ENCODE measurements around the gene ZFYVE21. TPM values are rescaled to one million over a fixed set of nuclear protein-coding genes. Genes with fewer than 3 reads are reported as not detected.

The ZFYVE21 gene
- total RNA-seq, 1 donor: 47.0 TPM

DNA sequence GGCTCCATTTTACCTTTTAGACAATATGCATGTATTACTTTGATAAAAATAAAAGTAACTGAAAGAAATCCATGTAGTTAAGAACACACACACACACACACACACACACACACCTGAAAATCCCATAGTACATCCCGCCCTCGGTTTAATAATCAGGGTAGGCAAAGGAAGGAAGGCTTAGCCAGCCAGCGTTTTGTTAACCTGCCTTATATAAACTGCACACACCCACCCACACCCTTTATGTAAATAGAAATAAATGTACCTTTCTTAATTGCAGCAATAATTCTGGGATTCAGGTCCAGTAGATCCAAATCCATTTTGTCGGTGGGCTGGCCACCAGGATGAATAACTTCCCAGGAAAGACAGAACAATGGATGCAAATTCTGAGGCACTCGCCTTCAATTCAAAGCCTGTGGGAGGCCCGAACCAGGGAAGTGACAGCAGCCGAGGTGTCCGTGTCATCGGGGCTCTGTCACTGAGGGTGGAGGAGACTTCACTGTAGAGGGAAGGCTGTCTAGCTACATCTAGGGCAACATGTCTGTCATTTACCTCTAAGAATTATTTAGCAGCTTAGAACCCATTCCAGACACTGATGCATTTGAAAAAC lies 4.7 kb upstream of the ZFYVE21 start:
- no peak overlapping the region for H3K4me3 ChIP-seq (ENCODE audit: low read depth, low read length)
- no peak for DNase-seq (ENCODE audit: low read depth)
- TF ChIP-seq, protein P1, sequence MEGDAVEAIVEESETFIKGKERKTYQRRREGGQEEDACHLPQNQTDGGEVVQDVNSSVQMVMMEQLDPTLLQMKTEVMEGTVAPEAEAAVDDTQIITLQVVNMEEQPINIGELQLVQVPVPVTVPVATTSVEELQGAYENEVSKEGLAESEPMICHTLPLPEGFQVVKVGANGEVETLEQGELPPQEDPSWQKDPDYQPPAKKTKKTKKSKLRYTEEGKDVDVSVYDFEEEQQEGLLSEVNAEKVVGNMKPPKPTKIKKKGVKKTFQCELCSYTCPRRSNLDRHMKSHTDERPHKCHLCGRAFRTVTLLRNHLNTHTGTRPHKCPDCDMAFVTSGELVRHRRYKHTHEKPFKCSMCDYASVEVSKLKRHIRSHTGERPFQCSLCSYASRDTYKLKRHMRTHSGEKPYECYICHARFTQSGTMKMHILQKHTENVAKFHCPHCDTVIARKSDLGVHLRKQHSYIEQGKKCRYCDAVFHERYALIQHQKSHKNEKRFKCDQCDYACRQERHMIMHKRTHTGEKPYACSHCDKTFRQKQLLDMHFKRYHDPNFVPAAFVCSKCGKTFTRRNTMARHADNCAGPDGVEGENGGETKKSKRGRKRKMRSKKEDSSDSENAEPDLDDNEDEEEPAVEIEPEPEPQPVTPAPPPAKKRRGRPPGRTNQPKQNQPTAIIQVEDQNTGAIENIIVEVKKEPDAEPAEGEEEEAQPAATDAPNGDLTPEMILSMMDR (IDR thresholded peaks at IDR 0.05; ENCODE audit: insufficient read depth, low read length): no peak

DNA sequence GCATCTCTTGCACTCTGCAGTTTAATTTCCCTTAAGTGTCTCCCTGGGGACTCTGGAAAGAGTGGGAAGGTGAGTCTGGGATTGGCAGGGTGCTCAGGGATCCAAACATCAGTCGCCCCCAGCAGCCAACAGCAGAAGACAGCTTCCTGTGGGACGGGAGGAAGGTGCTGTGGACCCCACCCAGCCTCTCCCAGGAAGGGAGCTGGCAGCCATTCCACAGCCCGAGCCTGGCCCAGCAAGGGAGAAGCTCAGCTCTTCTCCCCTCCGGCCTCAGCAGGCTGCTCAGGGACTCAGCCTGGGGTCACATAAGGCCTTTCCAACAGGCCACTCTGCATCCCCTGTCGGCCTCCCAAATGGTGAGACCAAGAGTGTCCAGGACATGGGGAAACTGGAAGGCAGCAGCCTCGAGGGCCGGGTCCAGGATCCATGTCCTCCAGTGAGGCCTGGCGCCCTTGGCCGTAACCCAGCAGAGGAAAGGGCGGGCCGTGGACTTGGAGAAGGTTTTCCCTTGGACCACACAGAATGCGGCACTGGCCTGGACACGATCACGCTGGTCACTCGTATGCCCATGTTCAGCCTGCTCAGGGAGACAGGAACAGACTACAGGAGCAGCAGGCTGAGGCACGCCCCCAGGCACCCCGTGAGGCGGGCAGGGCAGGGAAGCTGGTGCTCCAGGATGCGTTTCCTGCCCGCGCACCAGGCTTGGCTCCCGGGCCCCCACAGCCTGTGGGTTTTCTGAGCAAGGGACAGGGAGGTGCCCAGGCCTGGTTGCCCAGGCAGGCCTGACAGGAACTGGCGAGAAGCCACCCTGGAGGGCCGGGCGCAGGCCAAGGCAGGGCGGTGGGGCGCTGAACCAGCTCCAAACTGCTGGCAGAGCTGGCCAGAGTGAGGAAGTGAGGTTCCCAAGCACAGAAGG lies 3.8 kb upstream of the ZFYVE21 start:
- peak; percentile 43 for DNase-seq (ENCODE audit: low read depth)
- no peak overlapping the region for H3K4me3 ChIP-seq (ENCODE audit: low read depth, low read length)
- TF ChIP-seq, protein P1 (IDR thresholded peaks at IDR 0.05; ENCODE audit: insufficient read depth, low read length): no peak

DNA sequence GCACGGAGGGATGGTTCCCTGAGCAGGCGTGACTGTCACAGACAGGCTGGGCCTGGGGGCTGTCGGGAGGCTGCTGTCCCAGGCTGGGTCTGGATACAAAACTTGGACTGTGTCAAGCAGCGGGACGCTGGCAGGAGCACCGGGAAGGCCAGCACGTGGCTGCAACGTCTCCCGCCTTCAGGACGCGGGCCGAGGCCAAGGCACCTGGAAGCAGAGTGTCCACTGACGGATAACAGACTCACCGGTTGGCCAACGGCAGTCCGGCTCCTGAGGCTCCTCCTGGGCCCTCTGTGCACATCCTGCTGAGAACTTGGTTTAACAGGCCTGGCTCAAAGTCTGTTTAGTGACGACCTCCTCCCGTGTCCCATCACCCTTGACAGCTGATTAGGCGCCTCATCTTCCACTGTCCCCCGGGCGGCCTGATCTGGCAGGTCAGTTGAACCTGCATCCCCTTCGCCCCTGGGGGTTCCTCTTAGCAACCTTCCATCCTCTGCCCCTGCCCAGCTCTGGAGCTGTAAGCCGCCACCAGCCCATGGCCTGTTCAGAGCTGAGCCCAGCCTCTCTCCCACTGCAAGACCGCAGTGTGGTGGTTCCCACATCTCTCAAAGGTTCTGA lies 2.9 kb upstream of the ZFYVE21 start:
- TF ChIP-seq, protein P1 (IDR thresholded peaks at IDR 0.05; ENCODE audit: insufficient read depth, low read length): no peak
- H3K4me3 ChIP-seq (ENCODE audit: low read depth, low read length): no peak overlapping the region
- no peak for DNase-seq (ENCODE audit: low read depth)

DNA sequence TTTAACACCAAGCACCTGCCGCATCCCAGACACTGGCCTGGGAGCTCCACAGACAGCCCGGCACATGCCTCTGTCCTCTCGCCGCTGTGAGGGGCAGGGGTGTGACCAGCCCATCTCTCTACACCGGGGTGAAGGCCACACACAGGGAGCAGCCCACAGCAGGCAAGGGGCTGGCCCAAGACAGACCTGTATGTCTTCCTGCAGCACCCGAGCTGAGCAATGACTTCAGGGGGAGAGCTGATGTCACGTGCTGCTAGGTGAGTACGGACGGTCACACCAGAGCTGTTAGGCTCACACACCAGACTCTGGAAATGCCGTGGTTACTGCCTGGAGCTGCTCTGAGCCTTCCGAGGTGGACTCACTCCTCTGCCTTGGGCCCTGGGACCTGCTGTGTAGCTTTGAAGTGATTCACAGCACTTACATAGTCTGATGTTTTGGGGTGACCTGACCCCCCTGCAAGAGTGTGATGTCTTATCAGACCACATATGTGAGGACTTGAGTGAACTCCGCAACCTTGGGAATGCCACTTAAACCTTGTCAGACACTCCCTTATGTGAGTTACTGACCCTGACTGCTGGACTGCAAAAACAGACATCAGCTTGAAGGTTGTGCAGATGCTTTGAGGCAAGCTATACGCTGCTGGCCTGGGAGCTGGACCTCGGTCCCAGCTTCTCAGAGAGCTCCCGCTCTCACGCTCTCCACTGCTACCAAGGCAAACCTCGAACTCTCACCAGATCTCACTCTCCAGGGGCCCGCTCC lies 2.1 kb upstream of the ZFYVE21 start:
- no peak overlapping the region for H3K4me3 ChIP-seq (ENCODE audit: low read depth, low read length)
- TF ChIP-seq, protein P1 (IDR thresholded peaks at IDR 0.05; ENCODE audit: insufficient read depth, low read length): no peak
- no peak for DNase-seq (ENCODE audit: low read depth)

DNA sequence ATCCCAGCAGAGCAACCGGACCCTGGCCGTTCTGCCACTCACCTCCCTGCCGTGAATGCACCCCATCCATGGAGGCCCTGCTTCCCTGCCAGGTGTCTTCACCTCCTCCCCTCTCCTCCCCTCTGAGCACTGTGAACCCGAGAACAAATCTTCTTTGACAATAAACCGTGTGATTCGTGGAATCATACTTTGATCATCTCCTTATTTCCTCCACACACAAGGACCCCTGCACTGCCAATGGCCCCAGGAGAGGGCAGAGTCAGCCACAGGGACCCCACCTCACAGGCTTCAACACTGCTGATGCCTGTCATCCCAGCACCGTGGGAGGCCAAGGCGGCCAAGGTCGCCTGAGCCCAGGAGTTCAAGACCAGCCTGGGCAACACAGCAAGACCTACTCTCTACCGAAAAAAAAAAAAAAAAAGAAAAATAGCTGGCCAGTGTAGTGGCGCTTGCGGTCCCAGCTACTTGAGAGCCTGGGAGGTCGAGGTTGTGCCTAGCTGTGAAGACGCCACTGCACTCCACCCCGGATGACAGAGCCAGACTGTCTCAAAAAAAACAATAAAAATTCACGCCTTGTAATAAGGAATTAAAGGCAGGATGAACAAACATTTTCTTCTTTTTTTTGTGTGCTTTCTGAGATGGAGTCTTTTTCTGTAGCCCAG lies 1.4 kb upstream of the ZFYVE21 start:
- H3K4me3 ChIP-seq (ENCODE audit: low read depth, low read length): peak overlapping the region; percentile 31
- DNase-seq (ENCODE audit: low read depth): no peak
- TF ChIP-seq, protein P1 (IDR thresholded peaks at IDR 0.05; ENCODE audit: insufficient read depth, low read length): no peak
